Astrocyte of the spinal cord (primary cell): ENCODE measurements around the gene TTC22.

Source experiments
- DNase-seq: peaks from one replicate; pipeline ENCODE4 v3.0.0; 2011; ENCODE audit warnings: low read depth, low spot score
- H3K4me3 ChIP-seq: 2 replicates; pipeline ENCODE4 v1.5.1; 2011; ENCODE audit warnings: low read depth, mild to moderate bottlenecking, low read length, moderate library complexity
- CTCF ChIP-seq: IDR thresholded peaks from 2 replicates; pipeline ENCODE4 v1.5.1; 2012; ENCODE audit warnings: low read depth, mild to moderate bottlenecking, low read length, inconsistent platforms
- in situ Hi-C: cut with HindIII; loops from 2 replicates; pipeline ENCODE4 v1.10.0; 2017; ENCODE audit warnings: low sequenced_read_pairs

The TTC22 gene

GRCh38 chr1:54846716-54847284 is 45.7 kb upstream of the TTC22 start:
- DNase-seq = no peak
- in situ Hi-C loops = no loop called here
- no peak overlapping the region for H3K4me3 ChIP-seq
- no peak for TF ChIP-seq CTCF

GRCh38 chr1:54846301-54846700 is 45.2 kb upstream of the TTC22 start:
- in situ Hi-C loops = no loop called here
- TF ChIP-seq CTCF = no peak
- DNase-seq = no peak
- H3K4me3 ChIP-seq = no peak overlapping the region

- DNase-seq = no peak
- TF ChIP-seq CTCF = no peak
- in situ Hi-C loops = no loop called here
Observed at GRCh38 chr1:54845772-54846171, 44.6 kb upstream of the TTC22 start.

GRCh38 chr1:54844564-54844963 is 43.4 kb upstream of the TTC22 start:
- no peak for TF ChIP-seq CTCF
- no peak overlapping the region for H3K4me3 ChIP-seq
- DNase-seq = no peak
- in situ Hi-C loops = no loop called here

More at GRCh38 chr1:54845772-54846171, 44.6 kb upstream of the TTC22 start:
- no peak overlapping the region for H3K4me3 ChIP-seq

DNA sequence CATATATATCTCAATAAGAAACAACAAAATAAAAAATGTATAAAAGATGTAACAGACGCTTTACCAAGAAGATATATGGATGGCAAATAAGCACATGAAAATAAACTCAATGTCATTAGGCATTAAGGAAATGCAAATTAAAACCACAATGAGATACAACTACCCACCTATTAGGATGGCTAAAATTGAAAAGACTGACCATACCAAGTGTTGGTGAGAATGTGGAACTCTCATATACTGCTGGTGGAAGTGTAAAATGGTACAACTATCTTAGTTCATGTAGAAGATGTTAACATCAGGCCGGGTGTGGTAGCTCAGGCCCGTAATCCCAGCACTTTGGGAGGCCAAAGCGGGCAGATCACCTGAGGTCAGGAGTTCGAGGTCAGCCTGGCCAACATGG is 42.3 kb upstream of the TTC22 start:
- DNase-seq = no peak
- in situ Hi-C loops = no loop called here
- no peak for TF ChIP-seq CTCF
- no peak overlapping the region for H3K4me3 ChIP-seq

- no peak for TF ChIP-seq CTCF
- no peak for DNase-seq
- no peak overlapping the region for H3K4me3 ChIP-seq
- in situ Hi-C loops = no loop called here
Observed at GRCh38 chr1:54842963-54843362, 41.8 kb upstream of the TTC22 start.
